Measurements from ENCODE around the gene STX11.
"Not testable (repeated sequence)": the region's sequence is repeated elsewhere in the genome, so short reads cannot be mapped to it uniquely, and the experiment has no call there.

STX11 gene

GRCh38 chr6:144149894-144150709 lies at the start of gene STX11:
Gene STX11, plus strand, starts transcription at chr6:144150517. Its CDS starts 36,111 bp downstream, at chr6:144186628.
- peak; percentile 86 for DNase-seq

GRCh38 chr6:144103026-144103563 lies 47.2 kb upstream of the STX11 start:
- DNase-seq: no peak

- DNase-seq: no peak
Observed at GRCh38 chr6:144104488-144104887, 45.8 kb upstream of the STX11 start.

GRCh38 chr6:144104898-144105487 lies 45.3 kb upstream of the STX11 start:
- DNase-seq: peak; percentile 91

DNA sequence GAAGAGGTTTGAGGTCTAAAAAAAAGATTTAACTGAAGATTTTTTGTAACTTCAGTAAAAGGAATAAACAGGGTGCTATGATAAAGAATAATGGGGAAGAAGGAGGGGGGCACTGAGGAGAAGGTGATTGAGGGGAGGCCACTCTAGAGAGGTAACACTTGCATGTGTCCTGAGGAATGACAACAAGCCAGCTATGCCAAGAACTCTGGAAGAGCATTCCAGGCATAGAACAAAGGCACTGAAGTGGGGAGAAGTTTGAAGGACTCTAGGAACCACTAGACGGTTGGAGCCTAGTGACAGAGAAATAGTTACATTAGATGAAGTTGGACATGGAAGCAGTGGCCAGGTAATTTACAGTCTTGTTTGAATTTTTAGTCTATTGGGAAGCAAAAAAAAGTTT lies 44.1 kb upstream of the STX11 start:
- no peak for DNase-seq

DNA sequence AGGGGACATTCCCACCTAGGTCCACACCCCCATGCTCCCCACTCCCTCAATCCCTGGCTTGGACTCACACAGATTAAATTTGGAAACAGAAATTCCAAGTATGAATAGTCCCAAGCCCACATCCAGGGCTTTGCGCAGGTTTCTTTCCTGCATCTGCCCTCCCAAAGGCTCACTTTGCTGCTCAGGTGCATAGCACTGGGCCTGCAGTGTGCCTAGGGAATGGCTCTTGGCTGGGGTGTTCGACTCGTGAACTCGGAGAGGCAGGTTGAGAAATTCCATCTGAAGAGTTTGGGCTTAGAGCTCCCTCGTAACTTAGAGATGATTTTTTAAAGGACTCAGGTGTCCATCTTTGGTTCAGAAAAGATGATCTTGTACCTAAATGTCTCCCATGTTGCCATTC lies 40.1 kb upstream of the STX11 start:
- DNase-seq: no peak

DNA sequence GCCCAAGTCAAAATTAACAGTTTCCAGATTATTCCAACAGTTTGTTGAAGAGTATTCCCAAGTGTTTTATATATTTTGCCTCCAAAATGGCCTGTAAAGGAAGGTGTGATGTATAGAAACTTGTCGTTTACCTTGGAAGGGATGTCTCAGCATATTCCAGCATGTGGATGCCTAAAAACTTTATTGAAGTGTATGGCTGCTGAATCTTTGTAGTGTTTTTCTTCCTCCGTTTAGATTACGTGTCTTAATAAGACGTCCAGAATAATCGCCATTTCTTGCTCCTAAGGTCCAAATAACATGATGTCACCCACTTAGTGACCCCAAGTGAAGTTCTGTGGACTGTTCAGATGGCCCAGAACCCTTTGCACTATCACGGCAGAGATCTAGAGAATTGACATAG lies 37.0 kb upstream of the STX11 start:
- DNase-seq: no peak

- DNase-seq: no peak
Observed at GRCh38 chr6:144115219-144115618, 35.1 kb upstream of the STX11 start.

GRCh38 chr6:144119376-144119775 lies 30.9 kb upstream of the STX11 start:
- no peak for DNase-seq

DNA sequence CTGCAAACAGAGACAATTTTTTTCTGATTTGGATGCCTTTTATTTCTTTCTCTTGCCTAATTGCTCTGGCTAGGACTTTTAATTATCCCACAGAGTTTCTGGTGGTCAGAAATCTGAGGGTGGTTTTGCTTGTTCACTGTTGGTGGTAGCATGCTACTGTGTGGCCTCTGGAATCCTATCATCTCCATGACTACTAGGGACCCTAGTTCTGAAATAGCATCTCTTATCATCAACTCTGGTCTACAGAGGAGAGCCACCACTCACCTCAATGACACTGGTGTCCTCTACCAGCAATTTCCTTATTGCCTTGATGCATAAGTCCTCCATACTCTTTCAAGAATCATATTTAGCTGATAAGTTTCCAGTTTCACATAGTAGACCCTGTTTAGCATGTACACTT lies 27.5 kb upstream of the STX11 start:
- peak; percentile 5 for DNase-seq

- DNase-seq: no peak
Observed at GRCh38 chr6:144123421-144123820, 26.9 kb upstream of the STX11 start.

GRCh38 chr6:144123836-144124235 lies 26.5 kb upstream of the STX11 start:
- peak; percentile 79 for DNase-seq

- DNase-seq: no peak
Observed at GRCh38 chr6:144127097-144127496, 23.2 kb upstream of the STX11 start.

GRCh38 chr6:144129469-144129868 lies 20.8 kb upstream of the STX11 start:
- DNase-seq: no peak

DNA sequence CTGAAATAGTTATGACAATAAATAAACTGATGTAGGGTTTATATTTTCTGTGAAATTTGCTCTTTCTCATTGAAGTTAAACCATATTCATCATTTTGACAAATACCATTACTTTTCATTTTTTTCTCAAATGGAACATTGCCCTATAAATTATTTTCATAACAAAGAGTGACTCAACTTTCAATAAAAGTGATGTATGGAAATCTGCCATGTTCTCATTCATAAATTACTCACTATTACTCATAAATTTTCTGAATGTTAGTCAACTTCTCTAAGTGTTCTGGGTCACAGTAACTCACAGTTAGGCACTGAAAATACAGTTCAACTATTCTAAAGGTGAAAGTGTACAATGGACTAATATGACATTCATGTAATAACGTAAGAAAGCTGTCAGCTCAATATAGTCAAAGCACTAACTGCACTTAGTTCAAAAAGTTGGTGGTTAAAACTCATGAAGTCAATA lies 19.0 kb upstream of the STX11 start:
- DNase-seq: no peak

GRCh38 chr6:144132167-144132690 lies 18.1 kb upstream of the STX11 start:
- DNase-seq: not testable (repeated sequence)

GRCh38 chr6:144133225-144133821 lies 17.0 kb upstream of the STX11 start:
- DNase-seq: no peak

DNA sequence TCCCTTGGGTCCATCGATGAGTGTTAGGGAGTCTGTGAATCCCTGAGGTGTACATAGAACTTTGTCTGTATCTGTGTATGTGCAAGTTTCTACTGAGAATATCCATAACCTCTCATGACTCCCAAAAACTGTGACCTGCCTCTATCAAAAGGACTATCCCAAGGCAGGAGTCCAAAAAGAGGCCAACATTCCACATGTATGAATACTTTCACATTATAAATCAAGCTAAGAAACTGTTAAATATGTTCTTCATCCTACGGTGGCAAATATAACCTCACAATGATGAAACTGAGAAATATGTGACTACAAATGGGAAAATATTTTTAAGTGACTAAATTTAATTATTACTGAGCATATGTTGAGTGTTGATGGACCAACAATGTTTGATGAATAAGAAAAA lies 16.1 kb upstream of the STX11 start:
- no peak for DNase-seq

DNA sequence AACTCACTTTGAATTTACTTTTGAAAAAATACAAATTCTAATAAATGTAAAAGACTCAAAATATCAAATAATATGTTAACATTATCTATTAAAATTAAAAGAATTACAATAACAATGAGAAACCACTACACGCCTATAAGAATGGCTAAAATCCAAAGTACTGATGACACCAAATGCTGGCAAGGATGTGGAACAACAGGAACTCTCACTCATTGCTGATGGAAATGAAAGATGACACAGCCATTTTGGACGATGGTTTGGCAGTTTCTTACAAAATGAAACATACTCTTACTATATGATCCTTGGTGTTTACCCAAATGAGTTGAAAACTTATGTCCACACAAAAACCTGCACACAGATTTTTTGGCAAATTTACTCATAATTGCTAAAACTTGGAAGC lies 15.6 kb upstream of the STX11 start:
- DNase-seq: no peak

- DNase-seq: no peak
Observed at GRCh38 chr6:144138542-144138941, 11.8 kb upstream of the STX11 start.

GRCh38 chr6:144139817-144140216 lies 10.5 kb upstream of the STX11 start:
- no peak for DNase-seq

- no peak for DNase-seq
Observed at GRCh38 chr6:144140867-144141266, 9.4 kb upstream of the STX11 start.

DNA sequence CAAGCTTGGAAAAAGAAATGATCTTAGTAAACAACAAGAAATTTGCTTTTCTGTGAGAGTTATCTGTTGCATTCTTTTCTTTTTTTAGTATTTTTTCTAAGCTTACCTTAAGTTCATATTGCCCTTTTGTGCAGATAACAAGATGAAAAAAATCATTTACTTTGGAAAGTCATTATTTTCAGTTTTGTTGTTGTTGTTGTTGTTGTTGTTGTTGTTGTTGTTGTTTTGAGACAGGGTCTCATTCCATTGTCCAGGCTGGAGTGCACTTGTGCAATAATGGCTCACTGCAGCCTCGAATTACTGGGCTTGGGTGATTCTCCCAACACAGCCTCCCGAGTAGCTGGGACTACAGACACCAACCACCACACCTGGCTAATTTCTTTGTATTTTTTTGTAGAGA lies 8.8 kb upstream of the STX11 start:
- DNase-seq: no peak

GRCh38 chr6:144143106-144143505 lies 7.2 kb upstream of the STX11 start:
- DNase-seq: no peak
